Measurements from ENCODE around the gene PCMTD2. TPM values are rescaled to one million over a fixed set of nuclear protein-coding genes. Genes with fewer than 3 reads are reported as not detected.
A peak's percentile ranks its signal among the peaks of the same experiment; 100 is the strongest.

Gene PCMTD2
- total and polyA plus RNA-seq, 2 of the 13 experiments (the other 11 are each of a cell fraction or from before 2014, with no cell fraction given): 47.0 to 76.9 TPM

DNA sequence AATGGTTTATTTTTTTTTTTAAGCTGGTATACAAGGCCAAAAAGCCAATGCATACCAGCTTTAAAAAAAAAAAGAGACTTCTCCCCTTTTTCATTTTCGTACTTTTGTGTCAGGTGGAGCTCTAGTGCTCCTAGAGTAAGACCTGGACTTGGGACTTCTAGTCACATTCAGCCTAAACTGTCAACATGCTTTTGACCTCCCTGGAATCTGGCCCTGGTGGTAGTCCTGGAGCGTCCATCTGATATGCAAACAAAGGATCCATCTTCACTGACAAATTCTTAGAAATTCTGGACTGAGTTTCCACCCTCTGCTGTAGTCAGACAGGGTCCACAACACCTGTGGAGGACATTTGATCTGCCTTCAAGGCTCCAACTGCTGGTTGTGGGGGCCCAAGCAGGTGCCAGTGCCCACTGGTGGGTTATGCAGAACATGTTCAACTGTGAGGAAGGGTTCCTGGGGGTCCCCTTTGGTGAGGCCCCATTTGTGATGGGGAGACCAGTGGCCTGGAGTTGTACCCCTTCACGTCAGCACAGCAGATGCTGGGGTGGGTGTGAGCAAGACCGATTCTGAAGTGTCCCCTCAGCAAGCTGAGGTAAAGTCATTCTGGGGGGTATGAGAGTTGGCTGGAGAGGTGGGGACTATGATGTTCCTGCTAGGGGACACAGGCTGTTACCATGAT is 12.6 kb upstream of the PCMTD2 start (continued):
- TF ChIP-seq, protein P1, sequence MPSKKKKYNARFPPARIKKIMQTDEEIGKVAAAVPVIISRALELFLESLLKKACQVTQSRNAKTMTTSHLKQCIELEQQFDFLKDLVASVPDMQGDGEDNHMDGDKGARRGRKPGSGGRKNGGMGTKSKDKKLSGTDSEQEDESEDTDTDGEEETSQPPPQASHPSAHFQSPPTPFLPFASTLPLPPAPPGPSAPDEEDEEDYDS (CRISPR knock-in tag; IDR thresholded peaks at IDR 0.05): peak; percentile 50; the same call in 1 of the 2 replicates
- TF ChIP-seq NBN (conservative IDR thresholded peaks at IDR 0.05) (no peak), SMAD9 (CRISPR knock-in tag; IDR thresholded peaks at IDR 0.05) (no peak), SRF (IDR thresholded peaks at IDR 0.05; ENCODE audit: low read depth, low read length) (0 out of 2 replicates have a peak, but pooled peaks have one; percentile 12), NONO (IDR thresholded peaks at IDR 0.05) (no peak), NONO (CRISPR knock-in tag; conservative IDR thresholded peaks at IDR 0.05) (peak; percentile 78; the same call in 1 of the 2 replicates), HIVEP1 (CRISPR knock-in tag; IDR thresholded peaks at IDR 0.05) (peak; percentile 62; the same call in 1 of the 2 replicates), FOSL2 (CRISPR knock-in tag; IDR thresholded peaks at IDR 0.05) (peak; percentile 58; the same call in 1 of the 2 replicates), POLR2A (IDR thresholded peaks at IDR 0.05; ENCODE audit: insufficient read depth in 1 of 2, low read depth in 2 of 2, low read length in 2 of 2) (no peak), FOXJ3 (CRISPR knock-in tag; IDR thresholded peaks at IDR 0.05; ENCODE audit: borderline replicate concordance) (peak; percentile 94), TARDBP (CRISPR knock-in tag; IDR thresholded peaks at IDR 0.05) (peak; percentile 88; the same call in 1 of the 2 replicates), CENPT (CRISPR knock-in tag; IDR thresholded peaks at IDR 0.05; ENCODE audit: low read depth) (0 out of 2 replicates have a peak, but pooled peaks have one; percentile 59), NRL (CRISPR knock-in tag; IDR thresholded peaks at IDR 0.05; ENCODE audit: borderline replicate concordance) (0 out of 2 replicates have a peak, but pooled peaks have one; percentile 46), SIX1 (CRISPR knock-in tag; IDR thresholded peaks at IDR 0.05; ENCODE audit: borderline replicate concordance) (peak; percentile 79; the same call in 1 of the 2 replicates), ELF3 (CRISPR knock-in tag; IDR thresholded peaks at IDR 0.05) (peak; percentile 83), ZNF543 (CRISPR knock-in tag; IDR thresholded peaks at IDR 0.05) (0 out of 2 replicates have a peak, but pooled peaks have one; percentile 55), ZNF326 (CRISPR knock-in tag; IDR thresholded peaks at IDR 0.05; ENCODE audit: borderline replicate concordance) (no peak), ZNF605 (CRISPR knock-in tag; IDR thresholded peaks at IDR 0.05) (peak; percentile 78; the same call in 1 of the 2 replicates)
- TF ChIP-seq, protein P2, sequence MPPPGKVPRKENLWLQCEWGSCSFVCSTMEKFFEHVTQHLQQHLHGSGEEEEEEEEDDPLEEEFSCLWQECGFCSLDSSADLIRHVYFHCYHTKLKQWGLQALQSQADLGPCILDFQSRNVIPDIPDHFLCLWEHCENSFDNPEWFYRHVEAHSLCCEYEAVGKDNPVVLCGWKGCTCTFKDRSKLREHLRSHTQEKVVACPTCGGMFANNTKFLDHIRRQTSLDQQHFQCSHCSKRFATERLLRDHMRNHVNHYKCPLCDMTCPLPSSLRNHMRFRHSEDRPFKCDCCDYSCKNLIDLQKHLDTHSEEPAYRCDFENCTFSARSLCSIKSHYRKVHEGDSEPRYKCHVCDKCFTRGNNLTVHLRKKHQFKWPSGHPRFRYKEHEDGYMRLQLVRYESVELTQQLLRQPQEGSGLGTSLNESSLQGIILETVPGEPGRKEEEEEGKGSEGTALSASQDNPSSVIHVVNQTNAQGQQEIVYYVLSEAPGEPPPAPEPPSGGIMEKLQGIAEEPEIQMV (CRISPR knock-in tag; IDR thresholded peaks at IDR 0.05; ENCODE audit: low read depth): no peak
- TF ChIP-seq, protein P3, sequence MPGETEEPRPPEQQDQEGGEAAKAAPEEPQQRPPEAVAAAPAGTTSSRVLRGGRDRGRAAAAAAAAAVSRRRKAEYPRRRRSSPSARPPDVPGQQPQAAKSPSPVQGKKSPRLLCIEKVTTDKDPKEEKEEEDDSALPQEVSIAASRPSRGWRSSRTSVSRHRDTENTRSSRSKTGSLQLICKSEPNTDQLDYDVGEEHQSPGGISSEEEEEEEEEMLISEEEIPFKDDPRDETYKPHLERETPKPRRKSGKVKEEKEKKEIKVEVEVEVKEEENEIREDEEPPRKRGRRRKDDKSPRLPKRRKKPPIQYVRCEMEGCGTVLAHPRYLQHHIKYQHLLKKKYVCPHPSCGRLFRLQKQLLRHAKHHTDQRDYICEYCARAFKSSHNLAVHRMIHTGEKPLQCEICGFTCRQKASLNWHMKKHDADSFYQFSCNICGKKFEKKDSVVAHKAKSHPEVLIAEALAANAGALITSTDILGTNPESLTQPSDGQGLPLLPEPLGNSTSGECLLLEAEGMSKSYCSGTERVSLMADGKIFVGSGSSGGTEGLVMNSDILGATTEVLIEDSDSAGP (CRISPR knock-in tag; IDR thresholded peaks at IDR 0.05; ENCODE audit: borderline replicate concordance): peak; percentile 76; the same call in 1 of the 2 replicates
- TF ChIP-seq, protein P4, sequence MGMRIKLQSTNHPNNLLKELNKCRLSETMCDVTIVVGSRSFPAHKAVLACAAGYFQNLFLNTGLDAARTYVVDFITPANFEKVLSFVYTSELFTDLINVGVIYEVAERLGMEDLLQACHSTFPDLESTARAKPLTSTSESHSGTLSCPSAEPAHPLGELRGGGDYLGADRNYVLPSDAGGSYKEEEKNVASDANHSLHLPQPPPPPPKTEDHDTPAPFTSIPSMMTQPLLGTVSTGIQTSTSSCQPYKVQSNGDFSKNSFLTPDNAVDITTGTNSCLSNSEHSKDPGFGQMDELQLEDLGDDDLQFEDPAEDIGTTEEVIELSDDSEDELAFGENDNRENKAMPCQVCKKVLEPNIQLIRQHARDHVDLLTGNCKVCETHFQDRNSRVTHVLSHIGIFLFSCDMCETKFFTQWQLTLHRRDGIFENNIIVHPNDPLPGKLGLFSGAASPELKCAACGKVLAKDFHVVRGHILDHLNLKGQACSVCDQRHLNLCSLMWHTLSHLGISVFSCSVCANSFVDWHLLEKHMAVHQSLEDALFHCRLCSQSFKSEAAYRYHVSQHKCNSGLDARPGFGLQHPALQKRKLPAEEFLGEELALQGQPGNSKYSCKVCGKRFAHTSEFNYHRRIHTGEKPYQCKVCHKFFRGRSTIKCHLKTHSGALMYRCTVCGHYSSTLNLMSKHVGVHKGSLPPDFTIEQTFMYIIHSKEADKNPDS (CRISPR knock-in tag; IDR thresholded peaks at IDR 0.05): no peak
- TF ChIP-seq, protein P5, sequence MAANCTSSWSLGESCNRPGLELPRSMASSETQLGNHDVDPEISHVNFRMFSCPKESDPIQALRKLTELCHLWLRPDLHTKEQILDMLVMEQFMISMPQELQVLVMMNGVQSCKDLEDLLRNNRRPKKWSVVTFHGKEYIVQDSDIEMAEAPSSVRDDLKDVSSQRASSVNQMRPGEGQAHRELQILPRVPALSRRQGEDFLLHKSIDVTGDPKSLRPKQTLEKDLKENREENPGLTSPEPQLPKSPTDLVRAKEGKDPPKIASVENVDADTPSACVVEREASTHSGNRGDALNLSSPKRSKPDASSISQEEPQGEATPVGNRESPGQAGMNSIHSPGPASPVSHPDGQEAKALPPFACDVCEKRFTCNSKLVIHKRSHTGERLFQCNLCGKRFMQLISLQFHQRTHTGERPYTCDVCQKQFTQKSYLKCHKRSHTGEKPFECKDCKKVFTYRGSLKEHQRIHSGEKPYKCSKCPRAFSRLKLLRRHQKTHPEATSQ (CRISPR knock-in tag; IDR thresholded peaks at IDR 0.05; ENCODE audit: borderline replicate concordance): no peak; the same call in 1 of the 2 replicates
